Measurements from ENCODE around the gene TMEM229B.

The TMEM229B gene

GRCh38 chr14:67486890-67487289 is 1.6 kb downstream of the TMEM229B start:
- no peak for DNase-seq

GRCh38 chr14:67485501-67486095 is 2.9 kb downstream of the TMEM229B start:
- DNase-seq = no peak

GRCh38 chr14:67483579-67484285 is 4.8 kb downstream of the TMEM229B start:
- DNase-seq = peak; percentile 11

GRCh38 chr14:67482231-67483164 is 6.0 kb downstream of the TMEM229B start:
- DNase-seq = no peak

- DNase-seq = peak; percentile 12
These were observed 8.5 kb downstream of the TMEM229B start for GRCh38 chr14:67480011-67480410.

GRCh38 chr14:67478800-67479084 is 9.8 kb downstream of the TMEM229B start:
- DNase-seq = no peak

GRCh38 chr14:67477926-67478799 is 10.4 kb downstream of the TMEM229B start:
- DNase-seq = no peak

- no peak for DNase-seq
These were observed 14.2 kb downstream of the TMEM229B start for GRCh38 chr14:67474366-67474765.

- no peak for DNase-seq
These were observed 15.0 kb downstream of the TMEM229B start for GRCh38 chr14:67473290-67474082.

- no peak for DNase-seq
These were observed 15.8 kb downstream of the TMEM229B start for GRCh38 chr14:67472726-67473125.

- no peak for DNase-seq
These were observed 18.6 kb downstream of the TMEM229B start for GRCh38 chr14:67469954-67470353.

- DNase-seq = no peak
These were observed 20.2 kb downstream of the TMEM229B start for GRCh38 chr14:67468378-67468730.

GRCh38 chr14:67467134-67467533 is 21.4 kb downstream of the TMEM229B start:
- DNase-seq = no peak

- no peak for DNase-seq
These were observed 23.6 kb downstream of the TMEM229B start for GRCh38 chr14:67464879-67465278.

GRCh38 chr14:67464377-67464776 is 24.1 kb downstream of the TMEM229B start:
- no peak for DNase-seq

GRCh38 chr14:67463900-67464299 is 24.6 kb downstream of the TMEM229B start:
- DNase-seq = no peak

GRCh38 chr14:67461996-67462395 is 26.5 kb downstream of the TMEM229B start:
- DNase-seq = no peak

- no peak for DNase-seq
These were observed 27.1 kb downstream of the TMEM229B start for GRCh38 chr14:67461341-67461985.

- no peak for DNase-seq
These were observed 29.2 kb downstream of the TMEM229B start for GRCh38 chr14:67459336-67459735.

- DNase-seq = peak; percentile 32
These were observed 30.7 kb downstream of the TMEM229B start for GRCh38 chr14:67457782-67458181.

GRCh38 chr14:67456732-67457131 is 31.8 kb downstream of the TMEM229B start:
- DNase-seq = no peak
